Astrocyte (in vitro differentiated cells and primary cell): ENCODE measurements around the gene ITGBL1.

ENCODE experiments used
- CTCF ChIP-seq: IDR thresholded peaks from 2 replicates; pipeline ENCODE4 v1.5.1; 2011; ENCODE audit warnings: low read depth, mild to moderate bottlenecking, inconsistent platforms, low read length, moderate library complexity; ENCODE audit not compliant: insufficient read depth
- EZH2 ChIP-seq: IDR thresholded peaks from 2 replicates; pipeline ENCODE4 v1.6.1; 2012; ENCODE audit warnings: mild to moderate bottlenecking, low read length, inconsistent platforms; ENCODE audit not compliant: insufficient read depth

GRCh38 chr13:101425623-101426022, 26.9 kb upstream of the ITGBL1 start:
- no peak for TF ChIP-seq CTCF
- no peak for TF ChIP-seq EZH2
